ENCODE results near the gene ARHGDIA.

ARHGDIA gene

DNA sequence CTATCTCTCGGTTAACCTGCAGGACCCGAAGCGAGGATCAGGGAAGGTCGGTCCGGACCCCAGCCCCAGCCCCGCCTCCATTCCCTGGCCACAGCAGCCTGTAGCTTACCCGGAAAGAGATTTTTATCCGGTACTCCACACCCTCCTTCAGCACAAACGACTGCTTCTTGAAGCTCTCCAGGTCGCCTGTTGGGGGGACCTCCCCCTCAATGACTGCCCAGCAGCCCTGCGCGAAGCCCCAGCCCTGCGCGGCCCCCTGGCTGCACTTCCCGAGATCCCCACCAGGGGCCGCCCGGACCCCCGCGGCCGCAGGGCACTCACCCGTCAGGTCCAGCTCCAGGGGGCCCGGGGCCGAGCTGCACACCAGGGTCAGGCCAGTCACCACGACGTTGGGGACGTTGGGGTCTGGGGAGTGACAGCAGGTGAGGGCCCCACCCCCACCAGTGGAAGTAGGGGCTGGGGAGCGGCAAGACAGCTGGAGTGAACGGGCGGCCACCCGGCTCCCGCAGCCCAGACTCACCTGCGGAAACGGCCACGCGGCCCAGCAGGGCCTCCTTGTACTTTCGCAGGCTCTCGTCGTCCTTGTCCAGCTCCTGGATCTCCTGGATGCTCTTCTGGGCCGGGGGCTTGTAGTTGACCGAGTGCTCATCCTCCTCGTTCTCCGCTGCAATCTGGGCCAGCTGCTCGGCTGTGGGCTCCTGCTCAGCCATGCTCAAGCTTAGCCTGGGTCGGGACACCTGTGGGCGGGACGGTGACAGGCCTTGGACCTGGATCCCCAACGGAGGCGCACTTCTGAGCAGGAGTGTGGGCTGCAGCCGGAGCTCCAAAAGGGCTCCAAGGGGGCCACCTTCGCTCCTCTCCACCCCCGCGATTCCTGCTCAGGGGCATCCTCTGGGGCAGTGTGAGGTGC, 1.7 kb downstream of the ARHGDIA start:
- peaks cover 39 to 40% of the 10 kb centered on the region in 2 experiments for H3K36me3 ChIP-seq (ENCODE audit: control insufficient read depth in 1 of 2, insufficient read depth in 2 of 2, low read length in 2 of 2)
- peak overlapping the region; percentile 53 for H3K18ac ChIP-seq (ENCODE audit: low read length)
- no peaks in the 10 kb centered on the region for H3K27me3 ChIP-seq (ENCODE audit: insufficient read depth, low read length)
- H2AK5ac ChIP-seq (ENCODE audit: low read length), result no peak overlapping the region
- H3K23ac ChIP-seq (ENCODE audit: low read length), result no peak overlapping the region
- peak overlapping the region; percentile 10 for H3K4ac ChIP-seq (ENCODE audit: low read depth, low read length)
- H2BK5ac ChIP-seq (ENCODE audit: low read depth, low read length, poor library complexity), result peak overlapping the region; percentile 88
- no CpG with 5 or more reads among the region's 52 CpGs for WGBS (ENCODE audit: extremely low coverage, insufficient coverage, insufficient read length)
- peak in 1 of 2 donors; percentile 53 for DNase-seq
- H4K12ac ChIP-seq (ENCODE audit: low read depth, low read length), result peak overlapping the region; percentile 5
- H3K9me3 ChIP-seq (ENCODE audit: insufficient read depth, low read depth, low read length), result peaks cover 3% of the 10 kb centered on the region
- H2AFZ ChIP-seq (ENCODE audit: insufficient read depth, low read length, poor library complexity), result no peak overlapping the region
- peaks cover 35% of the 10 kb centered on the region for H3K79me1 ChIP-seq (ENCODE audit: low read length)
- no peak overlapping the region for H2BK12ac ChIP-seq (ENCODE audit: low read length)
- H3K14ac ChIP-seq (ENCODE audit: low read length), result peak overlapping the region; percentile 5
- H4K91ac ChIP-seq (ENCODE audit: low read depth, low read length), result no peak overlapping the region
- H3K79me2 ChIP-seq (ENCODE audit: control insufficient read depth, insufficient read depth, low read length, poor library complexity), result peaks cover 23% of the 10 kb centered on the region
- H3K4me3 ChIP-seq (ENCODE audit: low read depth, low read length), result peak overlapping the region; percentile 91
- no peak overlapping the region for H2BK120ac ChIP-seq (ENCODE audit: insufficient read depth, low read length, poor library complexity)
- H3K4me2 ChIP-seq (ENCODE audit: low read length), result peak overlapping the region; percentile 92
- H3K27ac ChIP-seq (ENCODE audit: low read depth, low read length), result peak overlapping the region; percentile 82
- H3K4me1 ChIP-seq (ENCODE audit: control insufficient read depth in 1 of 2, insufficient read depth in 2 of 2, low read length in 2 of 2), result peaks cover 31 to 40% of the 10 kb centered on the region in 2 experiments
- H4K8ac ChIP-seq (ENCODE audit: low read depth, low read length), result peak overlapping the region; percentile 25
- H3K9ac ChIP-seq (ENCODE audit: low read length), result peak overlapping the region; percentile 99

- peak overlapping the region; percentile 31 for H3K18ac ChIP-seq (ENCODE audit: low read length)
- WGBS (ENCODE audit: extremely low coverage, insufficient coverage, insufficient read length), result no CpG with 5 or more reads among the region's 30 CpGs
- H3K36me3 ChIP-seq (ENCODE audit: control insufficient read depth in 1 of 2, insufficient read depth in 2 of 2, low read length in 2 of 2), result peaks cover 45 to 46% of the 10 kb centered on the region in 2 experiments
These were observed 2.4 kb downstream of the ARHGDIA start for GRCh38 chr17:81868674-81869220.

GRCh38 chr17:81867991-81868673, 3.0 kb downstream of the ARHGDIA start:
- H2BK120ac ChIP-seq (ENCODE audit: insufficient read depth, low read length, poor library complexity), result peak overlapping the region; percentile 62
- H3K23ac ChIP-seq (ENCODE audit: low read length), result no peak overlapping the region
- H3K18ac ChIP-seq (ENCODE audit: low read length), result peak overlapping the region; percentile 83
- peak overlapping the region; percentile 52 for H3K4ac ChIP-seq (ENCODE audit: low read depth, low read length)
- H3K9me3 ChIP-seq (ENCODE audit: insufficient read depth, low read depth, low read length), result peaks cover 3% of the 10 kb centered on the region
- peak overlapping the region; percentile 82 for H3K27ac ChIP-seq (ENCODE audit: low read depth, low read length)
- H4K91ac ChIP-seq (ENCODE audit: low read depth, low read length), result peak overlapping the region; percentile 58
- peak overlapping the region; percentile 61 for H2BK12ac ChIP-seq (ENCODE audit: low read length)
- H4K12ac ChIP-seq (ENCODE audit: low read depth, low read length), result peak overlapping the region; percentile 71
- no peak overlapping the region for H3K4me3 ChIP-seq (ENCODE audit: low read depth, low read length)
- DNase-seq, result no peak
- no peak overlapping the region for H2AFZ ChIP-seq (ENCODE audit: insufficient read depth, low read length, poor library complexity)
- no peaks in the 10 kb centered on the region for H3K27me3 ChIP-seq (ENCODE audit: insufficient read depth, low read length)
- H3K14ac ChIP-seq (ENCODE audit: low read length), result peak overlapping the region; percentile 67
- peak overlapping the region; percentile 95 for H2AK5ac ChIP-seq (ENCODE audit: low read length)
- peaks cover 35% of the 10 kb centered on the region for H3K79me1 ChIP-seq (ENCODE audit: low read length)
- peaks cover 50 to 51% of the 10 kb centered on the region in 2 experiments for H3K36me3 ChIP-seq (ENCODE audit: control insufficient read depth in 1 of 2, insufficient read depth in 2 of 2, low read length in 2 of 2)
- H3K79me2 ChIP-seq (ENCODE audit: control insufficient read depth, insufficient read depth, low read length, poor library complexity), result peaks cover 23% of the 10 kb centered on the region
- peak overlapping the region; percentile 9 for H3K4me2 ChIP-seq (ENCODE audit: low read length)
- peak overlapping the region; percentile 15 for H2BK5ac ChIP-seq (ENCODE audit: low read depth, low read length, poor library complexity)
- peak overlapping the region; percentile 2 for H3K9ac ChIP-seq (ENCODE audit: low read length)
- no CpG with 5 or more reads among the region's 28 CpGs for WGBS (ENCODE audit: extremely low coverage, insufficient coverage, insufficient read length)
- H4K8ac ChIP-seq (ENCODE audit: low read depth, low read length), result peak overlapping the region; percentile 49
- peaks cover 31 to 40% of the 10 kb centered on the region in 2 experiments for H3K4me1 ChIP-seq (ENCODE audit: control insufficient read depth in 1 of 2, insufficient read depth in 2 of 2, low read length in 2 of 2)

More at GRCh38 chr17:81868674-81869220, 2.4 kb downstream of the ARHGDIA start:
- H3K27me3 ChIP-seq (ENCODE audit: insufficient read depth, low read length), result no peaks in the 10 kb centered on the region
- H2AFZ ChIP-seq (ENCODE audit: insufficient read depth, low read length, poor library complexity), result no peak overlapping the region
- H3K79me1 ChIP-seq (ENCODE audit: low read length), result peaks cover 35% of the 10 kb centered on the region
- peaks cover 23% of the 10 kb centered on the region for H3K79me2 ChIP-seq (ENCODE audit: control insufficient read depth, insufficient read depth, low read length, poor library complexity)
- peak overlapping the region; percentile 92 for H3K4me2 ChIP-seq (ENCODE audit: low read length)
- peak overlapping the region; percentile 5 for H3K14ac ChIP-seq (ENCODE audit: low read length)
- no peak overlapping the region for H3K23ac ChIP-seq (ENCODE audit: low read length)
- no peak overlapping the region for H4K91ac ChIP-seq (ENCODE audit: low read depth, low read length)
- H4K12ac ChIP-seq (ENCODE audit: low read depth, low read length), result peak overlapping the region; percentile 5
- H2BK5ac ChIP-seq (ENCODE audit: low read depth, low read length, poor library complexity), result peak overlapping the region; percentile 35
- peak overlapping the region; percentile 23 for H2BK120ac ChIP-seq (ENCODE audit: insufficient read depth, low read length, poor library complexity)
- peak overlapping the region; percentile 25 for H4K8ac ChIP-seq (ENCODE audit: low read depth, low read length)
- H2BK12ac ChIP-seq (ENCODE audit: low read length), result no peak overlapping the region
- H3K9me3 ChIP-seq (ENCODE audit: insufficient read depth, low read depth, low read length), result peaks cover 3% of the 10 kb centered on the region
- H3K4ac ChIP-seq (ENCODE audit: low read depth, low read length), result peak overlapping the region; percentile 3
- peak overlapping the region; percentile 8 for H2AK5ac ChIP-seq (ENCODE audit: low read length)
- H3K4me3 ChIP-seq (ENCODE audit: low read depth, low read length), result no peak overlapping the region
- peaks cover 31 to 40% of the 10 kb centered on the region in 2 experiments for H3K4me1 ChIP-seq (ENCODE audit: control insufficient read depth in 1 of 2, insufficient read depth in 2 of 2, low read length in 2 of 2)
- DNase-seq, result peak; percentile 58 to 72
- H3K27ac ChIP-seq (ENCODE audit: low read depth, low read length), result peak overlapping the region; percentile 82
- no peak overlapping the region for H3K9ac ChIP-seq (ENCODE audit: low read length)
